GM21576 (cell line): ENCODE results near the gene CABLES2.

Source experiments
- ATAC-seq: cut with Tn5 transposase; IDR thresholded peaks from one replicate; pipeline ENCODE4 v1.9.1; 2021; ENCODE audit warnings: mild to moderate bottlenecking, moderate library complexity; ENCODE audit not compliant: unreplicated experiment

CABLES2 gene

GRCh38 chr20:62405108-62405980 is 1.7 kb downstream of the CABLES2 start:
- ATAC-seq = no peak

- no peak for ATAC-seq
Measured at GRCh38 chr20:62404761-62405107, 2.4 kb downstream of the CABLES2 start.

DNA sequence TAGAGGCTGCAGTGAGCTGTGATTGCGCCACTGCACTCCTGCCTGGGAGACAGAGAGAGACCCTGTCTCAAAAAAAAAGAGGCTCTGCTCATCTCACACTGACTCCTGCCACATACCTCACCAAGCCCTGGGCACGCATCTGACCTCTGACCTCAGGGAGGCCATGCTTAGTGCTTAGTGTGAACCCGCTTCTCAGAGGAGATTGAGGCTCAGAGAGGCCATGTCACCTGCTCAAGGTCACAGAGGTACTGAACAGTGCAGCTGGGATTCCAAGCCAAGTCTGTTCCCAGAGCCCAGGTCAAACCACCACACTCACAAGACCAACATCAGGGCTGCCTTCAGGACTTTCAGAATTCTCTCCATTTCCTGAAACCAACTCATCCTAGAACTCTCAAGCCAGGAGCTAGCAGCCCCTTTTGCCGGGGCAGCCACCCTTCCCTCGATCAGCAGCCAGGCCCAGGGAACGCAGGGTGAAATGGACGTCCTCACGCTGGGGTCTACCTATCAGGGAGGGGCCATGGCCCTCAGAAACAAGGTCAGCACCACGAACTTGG is 2.9 kb downstream of the CABLES2 start:
- ATAC-seq = no peak

DNA sequence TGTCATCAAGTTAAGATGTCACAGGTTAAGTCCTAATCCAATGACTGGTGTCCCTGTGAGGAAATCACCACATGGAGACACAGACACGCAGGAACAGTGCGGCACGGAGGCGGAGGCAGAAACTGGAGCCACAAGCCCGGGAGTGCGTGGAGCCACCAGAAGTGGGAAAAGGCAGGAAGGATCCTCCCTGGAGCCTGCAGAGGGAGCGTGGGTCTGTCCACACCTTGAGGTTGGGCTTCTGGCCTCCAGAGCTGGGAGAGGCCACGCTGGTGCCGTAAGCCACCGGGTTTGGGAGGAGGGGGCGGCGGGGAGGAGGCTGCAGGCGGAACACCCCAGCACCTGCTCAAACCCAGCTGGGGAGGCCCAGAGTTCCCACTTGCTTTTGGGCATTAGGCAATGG is 3.8 kb downstream of the CABLES2 start:
- no peak for ATAC-seq

GRCh38 chr20:62402456-62403150 is 4.5 kb downstream of the CABLES2 start:
- no peak for ATAC-seq

GRCh38 chr20:62401331-62401779 is 5.7 kb downstream of the CABLES2 start:
- no peak for ATAC-seq

- ATAC-seq = no peak
Measured at GRCh38 chr20:62400541-62400940, 6.5 kb downstream of the CABLES2 start.

DNA sequence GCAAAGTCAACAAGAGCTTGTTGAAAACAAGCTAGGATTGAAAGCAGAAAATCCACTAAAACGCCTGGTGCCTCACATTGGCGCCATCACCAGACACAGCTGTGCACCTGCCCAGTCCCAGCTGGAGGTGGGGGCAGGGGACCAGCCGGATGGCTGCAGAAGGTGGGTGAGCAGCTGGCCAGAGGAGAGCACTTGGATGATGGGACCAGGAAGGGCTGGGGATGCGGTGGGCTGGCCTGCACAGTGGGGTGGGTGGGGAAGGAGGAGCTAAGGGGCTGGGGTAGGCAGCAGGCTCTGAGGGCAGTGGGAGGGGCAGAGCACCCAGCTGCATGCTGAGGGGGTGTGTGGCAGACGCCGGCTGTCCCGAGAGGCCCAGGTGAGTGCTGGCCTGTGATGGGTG is 7.1 kb downstream of the CABLES2 start:
- no peak for ATAC-seq

GRCh38 chr20:62398120-62398821 is 8.8 kb downstream of the CABLES2 start:
- ATAC-seq = no peak

GRCh38 chr20:62396367-62397239 is 10.5 kb downstream of the CABLES2 start:
- no peak for ATAC-seq

DNA sequence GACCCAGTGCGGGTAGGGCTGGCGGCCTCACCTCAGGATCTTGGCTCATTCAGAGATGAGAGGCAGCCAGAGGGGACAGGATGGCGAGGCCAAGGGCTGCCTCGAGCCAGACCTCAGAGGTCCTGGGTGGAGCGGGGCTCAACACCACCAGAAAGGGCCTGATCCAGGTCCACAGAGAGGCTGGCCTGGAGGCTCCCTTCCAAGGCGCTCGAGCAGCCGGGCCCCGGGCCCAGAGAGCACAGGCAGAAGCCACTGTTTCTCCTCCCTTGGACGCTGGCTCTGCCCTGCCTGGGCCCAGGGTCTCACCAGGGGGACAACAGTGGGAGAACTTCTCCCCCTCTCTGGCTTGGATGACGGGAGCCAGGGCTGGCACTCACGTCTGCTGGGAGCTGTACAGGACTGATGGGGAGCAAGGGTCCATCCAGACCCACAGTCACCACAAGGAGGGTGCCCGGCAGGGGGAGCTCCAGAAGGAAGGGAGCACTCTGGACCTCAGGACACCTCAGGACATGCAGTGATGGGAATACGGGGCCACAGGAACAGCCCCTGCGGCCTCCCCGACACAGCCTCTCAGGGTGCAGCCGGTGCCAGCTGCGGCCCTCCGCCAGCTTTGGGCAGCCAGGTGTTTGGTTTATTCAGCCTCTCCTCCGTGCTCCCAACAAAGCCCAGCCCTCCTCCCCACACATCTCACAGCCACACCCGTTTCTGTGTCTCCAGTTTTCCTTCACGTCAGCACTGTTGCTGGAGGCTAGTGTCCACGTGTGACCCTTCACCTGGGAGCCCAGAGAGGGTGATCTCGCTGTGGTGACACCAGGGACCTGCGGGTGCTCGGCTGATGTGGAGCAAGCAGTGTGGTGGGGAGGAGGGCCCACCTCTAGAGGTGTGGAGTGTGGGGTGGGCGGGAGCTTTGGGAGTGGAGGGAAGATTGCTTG is 11.5 kb downstream of the CABLES2 start:
- no peak for ATAC-seq

GRCh38 chr20:62394248-62395245 is 12.5 kb downstream of the CABLES2 start:
- ATAC-seq = no peak

DNA sequence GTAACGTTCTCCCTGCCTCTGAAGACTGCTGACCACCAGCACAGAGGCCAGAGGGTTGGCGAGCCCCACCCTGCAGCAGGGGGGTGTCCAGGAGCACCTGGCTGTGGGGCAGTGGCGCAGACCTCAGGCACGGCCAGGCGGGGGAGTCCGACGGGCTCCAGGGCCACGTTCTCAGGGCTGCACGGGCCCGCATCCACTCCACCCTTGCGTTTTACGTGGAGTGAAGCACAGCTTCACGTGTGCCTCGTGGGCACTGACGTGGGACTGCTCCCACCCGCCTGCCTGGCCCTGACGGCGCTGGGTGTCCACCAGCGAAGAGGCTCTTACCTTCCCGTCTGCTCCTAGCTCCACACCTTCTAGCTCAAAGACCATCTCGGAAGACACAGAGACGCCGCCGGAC is 13.3 kb downstream of the CABLES2 start:
- no peak for ATAC-seq

- ATAC-seq = no peak
Measured at GRCh38 chr20:62393335-62393665, 13.8 kb downstream of the CABLES2 start.

GRCh38 chr20:62392621-62393334 is 14.3 kb downstream of the CABLES2 start:
- no peak for ATAC-seq

DNA sequence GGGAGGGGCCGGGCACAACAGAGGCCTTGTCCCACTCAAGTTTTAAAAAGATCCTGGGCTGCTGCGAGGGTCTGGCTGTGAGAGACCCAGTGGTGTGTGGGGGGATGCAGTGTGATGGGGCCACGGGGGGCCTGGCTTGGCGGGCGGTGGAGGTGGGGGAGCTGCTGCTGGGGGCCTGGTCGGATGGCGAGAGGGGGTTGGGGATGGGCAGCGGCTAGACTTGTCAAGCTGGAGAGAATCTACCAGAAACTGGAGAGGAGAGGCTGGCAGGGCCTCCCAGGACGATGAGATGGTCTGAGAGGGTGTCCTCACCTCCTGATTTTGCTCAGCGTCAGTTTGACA is 15.0 kb downstream of the CABLES2 start:
- ATAC-seq = no peak

- no peak for ATAC-seq
Measured at GRCh38 chr20:62391165-62392076, 15.7 kb downstream of the CABLES2 start.
